IMR-90 (cell line): ENCODE results near the gene IGSF3. TPM values are rescaled to one million over a fixed set of nuclear protein-coding genes. Genes with fewer than 3 reads are reported as not detected.

ENCODE experiments used
- ATAC-seq: fragments of 200-7000 bp; cut with Tn5 transposase; 2 replicates; pipeline ENCODE4 v1.9.1; 2020; ENCODE audit warnings: low read depth, mild to moderate bottlenecking, moderate library complexity
- BruUV-seq: library from RNA; stranded (reverse); fragments of 400-500 nt; replicated peaks from 2 replicates; lab custom pipeline; 2021; lab: Mats Ljungman, UMichigan
- CTCF ChIA-PET: fragments of 300-600 bp; formaldehyde crosslinking; extraction: SDS; loops from one replicate; lab custom pipeline; 2021; ENCODE audit warnings: antibody characterized with exemption; lab: Yijun Ruan, JAX
- POLR2A ChIA-PET: fragments of 300-600 bp; sonication (Branson Sonifier 250); formaldehyde crosslinking; loops from one replicate; lab custom pipeline; 2022; ENCODE audit warnings: antibody characterized with exemption; ENCODE audit not compliant: unreplicated experiment; lab: Charles Lee
- DNase-seq: peaks from one replicate; pipeline ENCODE4 v3.0.0; 2013
- H2AFZ ChIP-seq: replicated peaks from 2 replicates; pipeline ENCODE3; 2013; ENCODE audit warnings: low read length, mild to moderate bottlenecking; ENCODE audit not compliant: poor library complexity
- H2AK5ac ChIP-seq: 2 replicates; pipeline ENCODE4 v1.6.1; 2013; ENCODE audit warnings: low read depth, low read length, inconsistent platforms
- H2AK9ac ChIP-seq: replicated peaks from 2 replicates; pipeline ENCODE3; 2013; ENCODE audit warnings: mild to moderate bottlenecking, low read depth, low read length, moderate library complexity; ENCODE audit not compliant: poor library complexity
- H2BK120ac ChIP-seq: 2 replicates; pipeline ENCODE4 v1.6.1; 2013; ENCODE audit warnings: low read depth, low read length, inconsistent platforms
- H2BK15ac ChIP-seq: 3 replicates; pipeline ENCODE4 v1.6.1; 2013; ENCODE audit warnings: low read depth, low read length, inconsistent platforms
- H2BK20ac ChIP-seq: 2 replicates; pipeline ENCODE4 v1.6.1; 2013; ENCODE audit warnings: low read depth, mild to moderate bottlenecking, inconsistent platforms, low read length, moderate library complexity
- H2BK5ac ChIP-seq: 2 replicates; pipeline ENCODE4 v1.6.1; 2013; ENCODE audit warnings: mild to moderate bottlenecking, low read depth, low read length, inconsistent platforms; ENCODE audit not compliant: poor library complexity, severe bottlenecking
- H3K14ac ChIP-seq: replicated peaks from 2 replicates; pipeline ENCODE4 v1.6.1; 2013; ENCODE audit warnings: low read depth, low read length, inconsistent platforms
- H3K18ac ChIP-seq: 2 replicates; pipeline ENCODE4 v1.6.1; 2013; ENCODE audit warnings: low read depth, low read length, control low read depth
- H3K23ac ChIP-seq: 2 replicates; pipeline ENCODE4 v1.6.1; 2013; ENCODE audit warnings: low read depth, low read length, inconsistent platforms
- H3K27ac ChIP-seq: 2 replicates; pipeline ENCODE4 v1.5.1; 2013; ENCODE audit warnings: mild to moderate bottlenecking, control low read depth, low read length; ENCODE audit not compliant: insufficient read depth
- H3K27me3 ChIP-seq: 2 replicates; pipeline ENCODE4 v1.6.1; 2013; ENCODE audit warnings: low read length; ENCODE audit not compliant: control insufficient read depth, insufficient read depth
- H3K36me3 ChIP-seq: 2 replicates; pipeline ENCODE4 v1.6.1; 2013; ENCODE audit warnings: low read length, mixed read lengths; ENCODE audit not compliant: control insufficient read depth, insufficient read depth
- H3K4ac ChIP-seq: 2 replicates; pipeline ENCODE4 v1.6.1; 2013; ENCODE audit warnings: low read depth, low read length, inconsistent platforms
- H3K4me1 ChIP-seq: 2 replicates; pipeline ENCODE4 v1.6.1; 2013; ENCODE audit warnings: low read length, mixed read lengths; ENCODE audit not compliant: control insufficient read depth, insufficient read depth
- H3K4me2 ChIP-seq: 2 replicates; pipeline ENCODE4 v1.6.1; 2013; ENCODE audit warnings: low read depth, mild to moderate bottlenecking, control low read depth, low read length, moderate library complexity
- H3K4me3 ChIP-seq: 2 replicates; pipeline ENCODE4 v1.5.1; 2013; ENCODE audit warnings: low read depth, mild to moderate bottlenecking, control low read depth, low read length, moderate library complexity; ENCODE audit not compliant: insufficient read depth
- H3K56ac ChIP-seq: 2 replicates; pipeline ENCODE4 v1.6.1; 2013; ENCODE audit warnings: low read length, inconsistent platforms; ENCODE audit not compliant: insufficient read depth; ENCODE audit errors: extremely low read depth
- H3K79me1 ChIP-seq, 2 experiments: 2 replicates each; pipeline ENCODE4 v1.6.1; 2013; ENCODE audit warnings: low read length in 2 of 2, inconsistent platforms in 1 of 2, low read depth in 1 of 2
- H3K9ac ChIP-seq: 2 replicates; pipeline ENCODE4 v1.6.1; 2013; ENCODE audit warnings: low read depth, low read length, control low read depth
- H3K9me1 ChIP-seq: 2 replicates; pipeline ENCODE4 v1.6.1; 2013; ENCODE audit warnings: low read length, inconsistent platforms; ENCODE audit not compliant: insufficient read depth
- H3K9me3 ChIP-seq: 2 replicates; pipeline ENCODE4 v1.6.1; 2013; ENCODE audit warnings: low read length; ENCODE audit not compliant: control insufficient read depth, insufficient read depth
- H4K20me1 ChIP-seq: 2 replicates; pipeline ENCODE4 v1.6.1; 2013; ENCODE audit warnings: low read length, inconsistent platforms; ENCODE audit not compliant: insufficient read depth
- H4K5ac ChIP-seq: 2 replicates; pipeline ENCODE4 v1.6.1; 2013; ENCODE audit warnings: mild to moderate bottlenecking, low read depth, low read length, control low read depth
- H4K8ac ChIP-seq, 2 experiments: 2 replicates each; pipeline ENCODE4 v1.6.1; 2013; ENCODE audit warnings: low read depth in 2 of 2, low read length in 2 of 2, control low read depth in 1 of 2, inconsistent platforms in 1 of 2
- H4K91ac ChIP-seq: 2 replicates; pipeline ENCODE4 v1.6.1; 2013; ENCODE audit warnings: low read depth, low read length, inconsistent platforms; ENCODE audit not compliant: insufficient read depth
- MAZ ChIP-seq: IDR thresholded peaks from 2 replicates; pipeline ENCODE4 v1.6.1; 2012; ENCODE audit warnings: low read depth, mild to moderate bottlenecking, low read length, improper control_type of control experiment, moderate library complexity, borderline replicate concordance
- NFE2L2 ChIP-seq: fragments of 150-350 bp; IDR thresholded peaks from 2 replicates; pipeline ENCODE4 v1.6.1; 2016; ENCODE audit warnings: low read depth, mild to moderate bottlenecking, low read length
- SMC3 ChIP-seq: fragments of 150-350 bp; IDR thresholded peaks from 2 replicates; pipeline ENCODE4 v1.6.1; 2016; ENCODE audit warnings: low read depth, mild to moderate bottlenecking, antibody characterized with exemption, low read length, moderate library complexity
- dilution Hi-C: fragments of 300-500 bp; cut with HindIII; formaldehyde crosslinking; loops from one replicate; pipeline ENCODE4 v1.14.3; 2018; ENCODE audit warnings: low sequenced_read_pairs; ENCODE audit not compliant: unreplicated experiment
- in situ Hi-C: fragments of 300-500 bp; cut with MboI; formaldehyde crosslinking; loops from 3 replicates; pipeline ENCODE4 v1.14.3; 2019; ENCODE audit warnings: low sequenced_read_pairs, inconsistent platforms, mixed read lengths
- intact Hi-C: fragments of 100-400 bp; cut with micrococcal nuclease; formaldehyde crosslinking; loops from 2 replicates; pipeline ENCODE4 v1.10.0; 2022
- polyA plus RNA-seq, 3 experiments: library from polyadenylated mRNA; depleted of rRNA; stranded (reverse); fragments of >200 nt; gene quantifications; 2 replicates each; pipeline ENCODE4 v1.2.3, GENCODE V29; 2012; ENCODE audit warnings: low replicate concordance in 1 of 3
- total RNA-seq: library from RNA; depleted of rRNA; stranded (reverse); fragments of >200 nt; gene quantifications from 2 replicates; pipeline ENCODE4 v1.2.3, GENCODE V29; 2012
- TF ChIP-seq, protein P1 (sequence below): conservative IDR thresholded peaks from 2 replicates; pipeline ENCODE4 v1.5.1; 2012; ENCODE audit warnings: mild to moderate bottlenecking, low read depth, low read length, improper control_type of control experiment
- TF ChIP-seq, protein P2 (sequence below): fragments of 150-350 bp; IDR thresholded peaks from 2 replicates; pipeline ENCODE4 v1.6.1; 2016; ENCODE audit warnings: low read depth, mild to moderate bottlenecking, low read length, moderate library complexity, borderline replicate concordance

IGSF3 gene
- total and polyA plus RNA-seq, 2 of the 4 experiments (the other 2 are of a cell fraction): under 0.01 to 0.02 TPM

GRCh38 chr1:116540088-116540487 is 127.4 kb downstream of the IGSF3 start:
- Histone ChIP-seq H2AK5ac (no peak overlapping the region), H2BK5ac (no peak overlapping the region), H3K36me3 (no peaks in the 10 kb centered on the region), H2BK120ac (no peak overlapping the region), H2AFZ (no peak overlapping the region), H3K9ac (no peak overlapping the region), H2BK20ac (no peak overlapping the region), H3K27ac (no peak overlapping the region), H3K23ac (no peak overlapping the region), H3K9me3 (no peaks in the 10 kb centered on the region), H3K14ac (no peak overlapping the region), H3K9me1 (0 out of 2 replicates have a peak, but pooled peaks cover 2% of the 10 kb centered on the region), H3K4me1 (peaks cover 2% of the 10 kb centered on the region; the same call in 1 of the 2 replicates), H3K4ac (no peak overlapping the region), H2BK15ac (no peak overlapping the region), H3K27me3 (no peaks in the 10 kb centered on the region), H4K91ac (no peak overlapping the region), H3K18ac (no peak overlapping the region), H3K4me2 (no peak overlapping the region), H4K20me1 (no peaks in the 10 kb centered on the region), H3K56ac (no peak overlapping the region), H3K4me3 (no peak overlapping the region), H2AK9ac (no peak overlapping the region), H4K5ac (no peak overlapping the region), H4K8ac (no peak overlapping the region), H3K79me1 (no peaks in the 10 kb centered on the region)
- TF ChIP-seq, protein P1, sequence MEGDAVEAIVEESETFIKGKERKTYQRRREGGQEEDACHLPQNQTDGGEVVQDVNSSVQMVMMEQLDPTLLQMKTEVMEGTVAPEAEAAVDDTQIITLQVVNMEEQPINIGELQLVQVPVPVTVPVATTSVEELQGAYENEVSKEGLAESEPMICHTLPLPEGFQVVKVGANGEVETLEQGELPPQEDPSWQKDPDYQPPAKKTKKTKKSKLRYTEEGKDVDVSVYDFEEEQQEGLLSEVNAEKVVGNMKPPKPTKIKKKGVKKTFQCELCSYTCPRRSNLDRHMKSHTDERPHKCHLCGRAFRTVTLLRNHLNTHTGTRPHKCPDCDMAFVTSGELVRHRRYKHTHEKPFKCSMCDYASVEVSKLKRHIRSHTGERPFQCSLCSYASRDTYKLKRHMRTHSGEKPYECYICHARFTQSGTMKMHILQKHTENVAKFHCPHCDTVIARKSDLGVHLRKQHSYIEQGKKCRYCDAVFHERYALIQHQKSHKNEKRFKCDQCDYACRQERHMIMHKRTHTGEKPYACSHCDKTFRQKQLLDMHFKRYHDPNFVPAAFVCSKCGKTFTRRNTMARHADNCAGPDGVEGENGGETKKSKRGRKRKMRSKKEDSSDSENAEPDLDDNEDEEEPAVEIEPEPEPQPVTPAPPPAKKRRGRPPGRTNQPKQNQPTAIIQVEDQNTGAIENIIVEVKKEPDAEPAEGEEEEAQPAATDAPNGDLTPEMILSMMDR: no peak
- TF ChIP-seq MAZ (no peak), NFE2L2 (no peak), SMC3 (no peak)
- TF ChIP-seq, protein P2, sequence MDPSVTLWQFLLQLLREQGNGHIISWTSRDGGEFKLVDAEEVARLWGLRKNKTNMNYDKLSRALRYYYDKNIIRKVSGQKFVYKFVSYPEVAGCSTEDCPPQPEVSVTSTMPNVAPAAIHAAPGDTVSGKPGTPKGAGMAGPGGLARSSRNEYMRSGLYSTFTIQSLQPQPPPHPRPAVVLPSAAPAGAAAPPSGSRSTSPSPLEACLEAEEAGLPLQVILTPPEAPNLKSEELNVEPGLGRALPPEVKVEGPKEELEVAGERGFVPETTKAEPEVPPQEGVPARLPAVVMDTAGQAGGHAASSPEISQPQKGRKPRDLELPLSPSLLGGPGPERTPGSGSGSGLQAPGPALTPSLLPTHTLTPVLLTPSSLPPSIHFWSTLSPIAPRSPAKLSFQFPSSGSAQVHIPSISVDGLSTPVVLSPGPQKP: no peak
- dilution Hi-C loops (no loop called here), in situ Hi-C loops (no loop called here), intact Hi-C loops (no loop called here)
- POLR2A ChIA-PET: no interaction called here
- DNase-seq: no peak
- BruUV-seq: no TSS peak
- CTCF ChIA-PET: no interaction called here
- no peak for ATAC-seq
